ENCODE results near the gene SLC7A9. TPM values are rescaled to one million over a fixed set of nuclear protein-coding genes. Genes with fewer than 3 reads are reported as not detected.

The SLC7A9 gene
- polyA plus RNA-seq, 1 of the 3 experiments (the other 2 are of a cell fraction): not detected

DNA sequence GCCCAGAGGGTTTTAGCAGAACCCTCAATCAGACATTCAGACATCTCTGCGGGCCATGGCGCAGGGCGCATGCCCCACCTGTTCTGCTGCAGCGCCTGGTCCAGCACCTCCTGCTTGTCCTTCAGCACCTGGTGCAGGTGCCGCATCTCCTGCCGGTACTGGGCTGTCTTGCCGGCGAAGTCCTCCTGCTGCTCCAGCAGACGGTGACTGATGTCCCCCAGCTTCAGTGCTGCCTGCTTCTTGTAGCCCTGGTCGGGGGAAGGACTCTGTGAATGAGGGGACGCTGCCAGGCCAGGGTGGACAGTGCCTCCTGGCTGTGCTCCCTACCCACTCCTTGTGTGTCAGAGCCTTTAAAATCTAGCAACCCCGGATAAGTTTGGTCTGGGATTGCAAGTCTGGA, 12.2 kb upstream of the SLC7A9 start:
- POLR2A ChIA-PET: no interaction called here
- CTCF ChIA-PET: no interaction called here
- H3K4me3 ChIP-seq (ENCODE audit: low read depth in 2 of 2, low read length in 1 of 2): no peak overlapping the region
- DNase-seq: no peak
- H3K27ac ChIP-seq (ENCODE audit: low read depth in 2 of 2, low read length in 1 of 2): no peak overlapping the region
- no peaks in the 10 kb centered on the region for H4K20me1 ChIP-seq (ENCODE audit: insufficient read depth)
- no peaks in the 10 kb centered on the region for H3K4me1 ChIP-seq (ENCODE audit: control insufficient read depth in 1 of 2, insufficient read depth in 2 of 2, low read depth in 1 of 2, low read length in 1 of 2)
- H3K9me3 ChIP-seq: no peaks in the 10 kb centered on the region
- no peak overlapping the region for H3K9ac ChIP-seq
- no peak overlapping the region for H2AFZ ChIP-seq (ENCODE audit: low read depth)
- no peaks in the 10 kb centered on the region for H3K9me2 ChIP-seq
- no peaks in the 10 kb centered on the region for H3F3A ChIP-seq (replicated peaks; ENCODE audit: insufficient read depth)
- H3K36me3 ChIP-seq (replicated peaks in 1 of 2; ENCODE audit: control insufficient read depth in 1 of 2, insufficient read depth in 2 of 2, low read length in 1 of 2): no peaks in the 10 kb centered on the region
- no peak overlapping the region for H3K4me2 ChIP-seq
- H3K27me3 ChIP-seq (ENCODE audit: insufficient read depth): no peaks in the 10 kb centered on the region
- H3K79me2 ChIP-seq (ENCODE audit: insufficient read depth): no peaks in the 10 kb centered on the region
- TF ChIP-seq MEF2A (IDR thresholded peaks at IDR 0.05; ENCODE audit: borderline replicate concordance, low read depth) (no peak), EZH2phosphoT487 (IDR thresholded peaks at IDR 0.05; ENCODE audit: borderline replicate concordance, low read depth) (no peak), POLR2AphosphoS5 (IDR thresholded peaks at IDR 0.05; ENCODE audit: low read depth, low read length) (no peak), RFX5 (IDR thresholded peaks at IDR 0.05; ENCODE audit: low read length) (no peak), RCOR1 (IDR thresholded peaks at IDR 0.05; ENCODE audit: low read length) (no peak), ELF1 (IDR thresholded peaks at IDR 0.05) (no peak), TAF1 (IDR thresholded peaks at IDR 0.05; ENCODE audit: borderline replicate concordance, low read depth, low read length) (no peak), FOXM1 (IDR thresholded peaks at IDR 0.05; ENCODE audit: low read depth) (no peak), GABPA (IDR thresholded peaks at IDR 0.05; ENCODE audit: low read depth) (no peak), GATA2 (CRISPR knock-in tag; IDR thresholded peaks at IDR 0.05) (no peak), SMC3 (IDR thresholded peaks at IDR 0.05; ENCODE audit: low read depth, low read length) (no peak), NRF1 (IDR thresholded peaks at IDR 0.05; ENCODE audit: low read depth, low read length) (no peak), RAD21 (IDR thresholded peaks at IDR 0.05; ENCODE audit: low read length) (no peak), TCF12 (IDR thresholded peaks at IDR 0.05) (no peak)
- TF ChIP-seq, protein P1, sequence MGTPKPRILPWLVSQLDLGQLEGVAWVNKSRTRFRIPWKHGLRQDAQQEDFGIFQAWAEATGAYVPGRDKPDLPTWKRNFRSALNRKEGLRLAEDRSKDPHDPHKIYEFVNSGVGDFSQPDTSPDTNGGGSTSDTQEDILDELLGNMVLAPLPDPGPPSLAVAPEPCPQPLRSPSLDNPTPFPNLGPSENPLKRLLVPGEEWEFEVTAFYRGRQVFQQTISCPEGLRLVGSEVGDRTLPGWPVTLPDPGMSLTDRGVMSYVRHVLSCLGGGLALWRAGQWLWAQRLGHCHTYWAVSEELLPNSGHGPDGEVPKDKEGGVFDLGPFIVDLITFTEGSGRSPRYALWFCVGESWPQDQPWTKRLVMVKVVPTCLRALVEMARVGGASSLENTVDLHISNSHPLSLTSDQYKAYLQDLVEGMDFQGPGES (IDR thresholded peaks at IDR 0.05; ENCODE audit: low read depth, low read length): no peak
- TF ChIP-seq, protein P2, sequence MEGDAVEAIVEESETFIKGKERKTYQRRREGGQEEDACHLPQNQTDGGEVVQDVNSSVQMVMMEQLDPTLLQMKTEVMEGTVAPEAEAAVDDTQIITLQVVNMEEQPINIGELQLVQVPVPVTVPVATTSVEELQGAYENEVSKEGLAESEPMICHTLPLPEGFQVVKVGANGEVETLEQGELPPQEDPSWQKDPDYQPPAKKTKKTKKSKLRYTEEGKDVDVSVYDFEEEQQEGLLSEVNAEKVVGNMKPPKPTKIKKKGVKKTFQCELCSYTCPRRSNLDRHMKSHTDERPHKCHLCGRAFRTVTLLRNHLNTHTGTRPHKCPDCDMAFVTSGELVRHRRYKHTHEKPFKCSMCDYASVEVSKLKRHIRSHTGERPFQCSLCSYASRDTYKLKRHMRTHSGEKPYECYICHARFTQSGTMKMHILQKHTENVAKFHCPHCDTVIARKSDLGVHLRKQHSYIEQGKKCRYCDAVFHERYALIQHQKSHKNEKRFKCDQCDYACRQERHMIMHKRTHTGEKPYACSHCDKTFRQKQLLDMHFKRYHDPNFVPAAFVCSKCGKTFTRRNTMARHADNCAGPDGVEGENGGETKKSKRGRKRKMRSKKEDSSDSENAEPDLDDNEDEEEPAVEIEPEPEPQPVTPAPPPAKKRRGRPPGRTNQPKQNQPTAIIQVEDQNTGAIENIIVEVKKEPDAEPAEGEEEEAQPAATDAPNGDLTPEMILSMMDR (IDR thresholded peaks at IDR 0.05): no peak
- TF ChIP-seq, protein P3, sequence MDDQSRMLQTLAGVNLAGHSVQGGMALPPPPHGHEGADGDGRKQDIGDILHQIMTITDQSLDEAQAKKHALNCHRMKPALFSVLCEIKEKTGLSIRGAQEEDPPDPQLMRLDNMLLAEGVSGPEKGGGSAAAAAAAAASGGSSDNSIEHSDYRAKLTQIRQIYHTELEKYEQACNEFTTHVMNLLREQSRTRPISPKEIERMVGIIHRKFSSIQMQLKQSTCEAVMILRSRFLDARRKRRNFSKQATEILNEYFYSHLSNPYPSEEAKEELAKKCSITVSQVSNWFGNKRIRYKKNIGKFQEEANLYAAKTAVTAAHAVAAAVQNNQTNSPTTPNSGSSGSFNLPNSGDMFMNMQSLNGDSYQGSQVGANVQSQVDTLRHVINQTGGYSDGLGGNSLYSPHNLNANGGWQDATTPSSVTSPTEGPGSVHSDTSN (IDR thresholded peaks at IDR 0.05): no peak
- TF ChIP-seq, protein P4, sequence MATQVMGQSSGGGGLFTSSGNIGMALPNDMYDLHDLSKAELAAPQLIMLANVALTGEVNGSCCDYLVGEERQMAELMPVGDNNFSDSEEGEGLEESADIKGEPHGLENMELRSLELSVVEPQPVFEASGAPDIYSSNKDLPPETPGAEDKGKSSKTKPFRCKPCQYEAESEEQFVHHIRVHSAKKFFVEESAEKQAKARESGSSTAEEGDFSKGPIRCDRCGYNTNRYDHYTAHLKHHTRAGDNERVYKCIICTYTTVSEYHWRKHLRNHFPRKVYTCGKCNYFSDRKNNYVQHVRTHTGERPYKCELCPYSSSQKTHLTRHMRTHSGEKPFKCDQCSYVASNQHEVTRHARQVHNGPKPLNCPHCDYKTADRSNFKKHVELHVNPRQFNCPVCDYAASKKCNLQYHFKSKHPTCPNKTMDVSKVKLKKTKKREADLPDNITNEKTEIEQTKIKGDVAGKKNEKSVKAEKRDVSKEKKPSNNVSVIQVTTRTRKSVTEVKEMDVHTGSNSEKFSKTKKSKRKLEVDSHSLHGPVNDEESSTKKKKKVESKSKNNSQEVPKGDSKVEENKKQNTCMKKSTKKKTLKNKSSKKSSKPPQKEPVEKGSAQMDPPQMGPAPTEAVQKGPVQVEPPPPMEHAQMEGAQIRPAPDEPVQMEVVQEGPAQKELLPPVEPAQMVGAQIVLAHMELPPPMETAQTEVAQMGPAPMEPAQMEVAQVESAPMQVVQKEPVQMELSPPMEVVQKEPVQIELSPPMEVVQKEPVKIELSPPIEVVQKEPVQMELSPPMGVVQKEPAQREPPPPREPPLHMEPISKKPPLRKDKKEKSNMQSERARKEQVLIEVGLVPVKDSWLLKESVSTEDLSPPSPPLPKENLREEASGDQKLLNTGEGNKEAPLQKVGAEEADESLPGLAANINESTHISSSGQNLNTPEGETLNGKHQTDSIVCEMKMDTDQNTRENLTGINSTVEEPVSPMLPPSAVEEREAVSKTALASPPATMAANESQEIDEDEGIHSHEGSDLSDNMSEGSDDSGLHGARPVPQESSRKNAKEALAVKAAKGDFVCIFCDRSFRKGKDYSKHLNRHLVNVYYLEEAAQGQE (IDR thresholded peaks at IDR 0.05; ENCODE audit: low read depth, low read length): no peak
- TF ChIP-seq, protein P5, sequence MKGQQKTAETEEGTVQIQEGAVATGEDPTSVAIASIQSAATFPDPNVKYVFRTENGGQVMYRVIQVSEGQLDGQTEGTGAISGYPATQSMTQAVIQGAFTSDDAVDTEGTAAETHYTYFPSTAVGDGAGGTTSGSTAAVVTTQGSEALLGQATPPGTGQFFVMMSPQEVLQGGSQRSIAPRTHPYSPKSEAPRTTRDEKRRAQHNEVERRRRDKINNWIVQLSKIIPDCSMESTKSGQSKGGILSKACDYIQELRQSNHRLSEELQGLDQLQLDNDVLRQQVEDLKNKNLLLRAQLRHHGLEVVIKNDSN (IDR thresholded peaks at IDR 0.05; ENCODE audit: borderline replicate concordance, low read depth): no peak
- WGBS (ENCODE audit: low lambda C conversion rate): 88% methylated on average over 10 of the region's 12 CpGs

Measured in SK-N-SH (cell line).